Amniotic epithelial cell (primary cell): ENCODE data around the gene ZNF559.

Source experiments
- DNase-seq: peaks from one replicate; pipeline ENCODE4 v3.0.0-alpha.2; 2010; ENCODE audit warnings: low read depth

ZNF559 gene

GRCh38 chr19:9353011-9353410, 29.0 kb downstream of the ZNF559 start:
- no peak for DNase-seq

GRCh38 chr19:9354651-9355050, 30.7 kb downstream of the ZNF559 start:
- DNase-seq, result no peak

GRCh38 chr19:9362905-9363304, 38.9 kb downstream of the ZNF559 start, which contains the start of gene ZNF177:
ZNF177 (plus strand) TSS chr19:9363013; CDS start chr19:9378312, 15,299 bp downstream.
- DNase-seq, result no peak

GRCh38 chr19:9370738-9371619, 47.0 kb downstream of the ZNF559 start:
- no peak for DNase-seq

GRCh38 chr19:9381361-9381785, 57.4 kb downstream of the ZNF559 start:
- peak; percentile 9 for DNase-seq
